Epithelial cell of proximal tubule (primary cell): ENCODE results near the gene GNG12. TPM values are rescaled to one million over a fixed set of nuclear protein-coding genes. Genes with fewer than 3 reads are reported as not detected.

Experiments used
- DNase-seq: peaks from one replicate; pipeline ENCODE4 v3.0.0-alpha.2; 2011; ENCODE audit warnings: low read depth
- H3K4me3 ChIP-seq: 2 replicates; pipeline ENCODE4 v1.5.1; 2011; ENCODE audit warnings: low read depth, mild to moderate bottlenecking, low read length
- CTCF ChIP-seq: conservative IDR thresholded peaks from 2 replicates; pipeline ENCODE4 v1.5.1; 2012; ENCODE audit warnings: low read depth, mild to moderate bottlenecking, low read length
- total RNA-seq: library from RNA; depleted of rRNA; stranded (reverse); fragments of >200 nt; gene quantifications from 2 replicates; pipeline ENCODE4 v1.2.3, GENCODE V29; 2015

Gene GNG12
- total RNA-seq, 1 donor from 2014 or later = 67.1 TPM

- DNase-seq = no peak
- no peak for TF ChIP-seq CTCF
Measured at GRCh38 chr1:67769633-67770256, 63.5 kb downstream of the GNG12 start.

GRCh38 chr1:67768480-67768879 lies 64.8 kb downstream of the GNG12 start:
- TF ChIP-seq CTCF = no peak
- H3K4me3 ChIP-seq = no peak overlapping the region
- no peak for DNase-seq

More at GRCh38 chr1:67769633-67770256, 63.5 kb downstream of the GNG12 start:
- H3K4me3 ChIP-seq = no peak overlapping the region

- no peak overlapping the region for H3K4me3 ChIP-seq
- TF ChIP-seq CTCF = no peak
- DNase-seq = no peak
Measured at GRCh38 chr1:67767103-67767782, 66.0 kb downstream of the GNG12 start.

- peak overlapping the region; percentile 30 for H3K4me3 ChIP-seq
- TF ChIP-seq CTCF = peak; percentile 80
- no peak for DNase-seq
Measured at GRCh38 chr1:67766141-67766978, 66.9 kb downstream of the GNG12 start.

GRCh38 chr1:67764633-67765032 lies 68.6 kb downstream of the GNG12 start:
- no peak overlapping the region for H3K4me3 ChIP-seq
- no peak for TF ChIP-seq CTCF
- DNase-seq = no peak

- DNase-seq = no peak
- no peak overlapping the region for H3K4me3 ChIP-seq
- no peak for TF ChIP-seq CTCF
Measured at GRCh38 chr1:67761730-67762129, 71.5 kb downstream of the GNG12 start.
